HCT116 (cell line): Measurements from ENCODE around the gene PREX1.

Experiments used
- CTCF ChIP-seq, 3 experiments: fragments of 200-600 bp in 1 of 3; sonication (generic) in 1 of 3; IDR thresholded peaks in 2 of 3; conservative IDR thresholded peaks in 1 of 3; 2 replicates each; pipeline ENCODE4 v1.5.1; 2012 to 2017; ENCODE audit warnings: low read depth in 2 of 3, low read length in 2 of 3, antibody characterized with exemption in 1 of 3, borderline replicate concordance in 1 of 3, control low read depth in 1 of 3, mild to moderate bottlenecking in 1 of 3, mixed read lengths in 1 of 3, mixed run types in 1 of 3, moderate library complexity in 1 of 3; ENCODE audit not compliant: insufficient read depth in 1 of 3
- EGR1 ChIP-seq: IDR thresholded peaks from 2 replicates; pipeline ENCODE4 v1.6.1; 2012; ENCODE audit warnings: low read depth
- EZH2 ChIP-seq: fragments of 200-600 bp; sonication (generic); IDR thresholded peaks from 2 replicates; pipeline ENCODE4 v1.6.1; 2017; ENCODE audit warnings: antibody characterized with exemption, mixed run types
- POLR2A ChIP-seq: IDR thresholded peaks from 2 replicates; pipeline ENCODE4 v1.7.0; 2011; ENCODE audit warnings: borderline replicate concordance; ENCODE audit not compliant: insufficient read depth, insufficient read length; ENCODE audit errors: extremely low read depth
- RAD21 ChIP-seq: IDR thresholded peaks from 2 replicates; pipeline ENCODE4 v1.6.1; 2012; ENCODE audit warnings: low read depth, mild to moderate bottlenecking
- YY1 ChIP-seq: IDR thresholded peaks from 2 replicates; pipeline ENCODE4 v1.6.1; 2011; ENCODE audit warnings: low read length, low read depth, moderate library complexity, mild to moderate bottlenecking; ENCODE audit not compliant: insufficient replicate concordance; ENCODE audit errors: extremely low read depth

GRCh38 chr20:48825566-48825920, 2.3 kb downstream of the PREX1 start:
- TF ChIP-seq CTCF (IDR thresholded peaks at IDR 0.05 in 2 of 3, conservative IDR thresholded peaks at IDR 0.05 in 1 of 3; ENCODE audit: borderline replicate concordance in 1 of 3, insufficient read depth in 1 of 3, low read depth in 2 of 3, low read length in 2 of 3) (no peak), POLR2A (no peak), EZH2 (no peak), EGR1 (no peak), YY1 (no peak), RAD21 (no peak)
